HG02943 (cell line): ENCODE measurements around the gene PIGX.

Experiments
- ATAC-seq: cut with Tn5 transposase; IDR thresholded peaks from one replicate; pipeline ENCODE4 v1.9.1; 2021; ENCODE audit warnings: mild to moderate bottlenecking, low read depth, moderate library complexity; ENCODE audit not compliant: unreplicated experiment

The PIGX gene

DNA sequence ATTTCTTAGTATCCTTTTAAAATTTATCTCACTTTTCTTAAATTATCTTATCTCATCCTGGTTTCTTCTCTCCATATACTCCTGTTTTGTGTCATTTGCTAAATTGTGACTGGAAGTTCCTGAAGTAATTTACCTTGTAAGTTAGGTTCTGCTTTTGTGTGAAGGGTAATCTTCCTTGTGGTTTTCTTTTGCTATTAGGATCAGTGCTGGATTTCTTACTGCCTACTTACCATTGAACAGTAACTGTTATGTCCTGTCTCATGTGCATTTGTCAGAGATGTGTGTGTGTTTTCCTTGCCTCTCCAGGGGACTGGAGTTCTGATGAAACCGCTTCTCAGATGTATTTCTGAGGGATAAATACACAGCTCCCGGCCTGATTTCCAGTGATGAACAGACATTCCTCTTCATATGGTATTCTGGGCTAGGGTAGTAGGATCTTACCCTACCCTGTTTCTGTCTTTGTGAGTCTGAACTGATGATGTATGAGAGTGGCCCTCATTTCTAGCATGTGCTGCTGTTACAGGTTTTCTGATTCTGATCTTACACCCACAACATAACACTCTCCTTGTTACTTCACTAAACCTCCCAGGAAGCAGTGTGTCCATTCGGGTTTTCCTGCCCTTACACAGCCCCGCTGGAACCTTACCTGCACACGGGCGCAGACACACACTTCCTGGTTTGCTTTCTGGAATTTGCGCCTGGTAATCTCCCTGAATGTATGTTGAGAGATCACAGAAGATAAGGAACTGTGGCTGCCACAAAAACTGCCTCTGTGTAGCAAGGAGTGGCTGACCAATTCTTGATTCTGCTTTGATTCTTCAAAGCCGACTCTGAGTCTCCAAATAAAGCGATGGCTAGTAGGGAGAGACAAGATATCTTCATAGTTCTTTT lies 42.2 kb downstream of the PIGX start:
- no peak for ATAC-seq

- ATAC-seq: no peak
These were observed 44.6 kb downstream of the PIGX start for GRCh38 chr3:196756732-196757131.

DNA sequence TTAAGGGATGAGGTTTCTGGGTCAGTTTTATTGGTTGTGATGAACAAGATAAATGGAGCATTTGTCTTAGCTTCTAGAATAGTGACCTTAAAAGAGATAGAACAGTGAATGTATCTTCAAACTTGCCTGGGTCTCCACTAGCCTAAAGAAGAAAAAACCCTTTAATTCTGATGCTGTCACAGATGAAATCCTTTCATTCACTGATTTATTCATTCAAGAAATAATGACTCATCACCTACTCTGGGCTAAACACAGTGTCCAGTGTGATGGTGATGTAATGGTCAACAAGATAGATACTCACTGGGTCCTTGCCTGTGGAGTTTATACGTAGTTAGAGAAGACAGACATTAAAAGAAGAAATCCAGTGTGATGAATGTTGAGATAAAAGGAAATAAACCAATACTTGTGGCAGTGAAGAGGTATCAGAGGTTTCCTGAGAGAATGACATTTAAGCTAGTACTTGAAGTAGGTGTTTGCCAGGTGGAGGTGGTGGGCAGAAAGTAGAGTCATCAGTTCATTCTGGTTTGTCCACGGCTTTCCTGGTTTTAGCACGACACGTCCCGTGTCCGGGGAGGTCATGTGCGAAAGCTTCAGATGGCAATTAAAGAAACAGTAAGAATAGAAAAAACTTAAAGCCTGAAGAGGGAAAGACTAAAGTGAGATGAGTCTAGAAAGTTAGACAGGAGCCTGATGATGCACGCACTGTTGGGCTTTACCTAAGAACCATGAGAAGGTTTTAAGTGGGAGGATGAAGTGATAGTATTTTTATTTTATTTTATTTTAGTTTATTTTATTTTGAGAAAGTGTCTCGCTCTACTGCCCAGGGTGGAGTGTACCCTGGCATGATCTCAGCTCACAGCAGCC lies 45.9 kb downstream of the PIGX start:
- no peak for ATAC-seq

DNA sequence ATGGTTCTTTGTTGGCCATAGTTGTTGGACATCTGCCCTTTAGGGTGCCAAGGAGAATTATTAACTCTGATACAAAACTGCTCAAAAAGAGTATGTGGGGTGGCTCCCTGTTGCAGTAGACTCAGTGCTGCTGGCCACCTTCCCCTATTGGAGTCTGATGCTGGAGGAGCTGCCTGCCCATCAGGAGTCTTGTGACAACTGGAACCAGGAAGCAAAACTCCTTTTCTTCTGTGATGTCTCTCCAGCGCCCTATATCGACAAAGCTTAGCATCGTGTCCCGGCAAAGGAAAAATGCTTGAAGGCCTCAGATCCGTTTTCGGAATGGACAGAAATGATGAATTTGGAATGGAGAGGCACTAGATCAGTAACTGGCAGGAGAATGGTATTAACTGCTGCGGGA lies 51.0 kb downstream of the PIGX start:
- no peak for ATAC-seq

DNA sequence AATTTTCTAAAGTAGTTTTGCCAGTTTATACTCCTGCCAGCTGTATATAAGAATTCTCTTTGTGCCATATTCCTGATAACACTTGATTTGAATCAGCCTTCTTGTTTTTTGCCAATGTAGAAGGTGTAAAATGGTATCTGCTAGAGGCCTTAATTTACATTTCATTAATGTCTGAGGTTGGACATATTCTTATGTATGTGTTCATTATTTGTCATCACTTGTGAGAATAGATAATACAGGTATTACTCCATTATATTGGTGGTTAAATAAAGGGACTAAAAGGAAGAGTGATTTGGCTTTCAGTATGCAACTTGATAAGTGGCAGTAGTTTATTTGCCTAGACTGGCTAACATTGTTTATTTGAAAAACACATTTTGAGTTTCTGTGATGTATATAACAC lies 53.3 kb downstream of the PIGX start:
- ATAC-seq: no peak

DNA sequence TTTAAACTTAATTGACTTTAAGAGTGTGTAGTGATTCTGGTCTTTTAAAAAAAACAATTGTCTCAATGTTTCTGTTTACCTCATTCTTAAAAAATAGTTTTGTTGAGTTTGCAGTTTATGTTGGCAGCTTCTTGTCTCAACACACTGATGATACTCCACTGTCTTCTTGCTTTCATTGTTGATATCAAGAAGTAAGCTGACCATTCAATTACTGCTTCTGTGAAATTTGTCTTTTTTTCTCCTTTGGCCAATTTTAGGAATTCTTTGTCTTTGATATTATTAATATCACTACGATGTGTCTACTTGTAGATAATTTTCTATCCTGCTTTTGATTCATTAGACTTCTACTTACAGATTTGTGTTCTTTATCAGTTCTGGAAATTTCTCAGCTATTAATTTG lies 58.9 kb downstream of the PIGX start:
- ATAC-seq: no peak

GRCh38 chr3:196772102-196772501 lies 59.9 kb downstream of the PIGX start:
- no peak for ATAC-seq

DNA sequence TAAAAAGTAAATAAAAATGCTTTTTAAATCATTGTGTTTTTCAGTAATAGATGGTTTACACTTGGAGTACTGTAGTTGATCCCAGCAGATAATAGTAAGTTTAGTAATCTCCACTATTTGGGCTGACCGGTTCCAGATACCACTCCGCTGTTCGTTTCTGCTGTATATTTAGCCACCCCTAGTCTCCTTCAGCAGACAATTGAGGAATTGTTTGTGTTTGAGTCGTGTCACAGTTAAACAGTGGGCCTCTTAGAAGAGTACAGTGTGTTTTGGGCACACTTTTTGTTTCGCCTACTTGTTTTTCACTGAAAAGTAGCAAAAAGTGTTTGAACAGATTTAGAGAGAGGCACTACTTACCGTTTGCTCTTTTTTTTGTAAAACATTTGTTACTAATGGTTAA lies 60.7 kb downstream of the PIGX start:
- no peak for ATAC-seq

GRCh38 chr3:196774191-196774820 lies 62.1 kb downstream of the PIGX start:
- no peak for ATAC-seq

DNA sequence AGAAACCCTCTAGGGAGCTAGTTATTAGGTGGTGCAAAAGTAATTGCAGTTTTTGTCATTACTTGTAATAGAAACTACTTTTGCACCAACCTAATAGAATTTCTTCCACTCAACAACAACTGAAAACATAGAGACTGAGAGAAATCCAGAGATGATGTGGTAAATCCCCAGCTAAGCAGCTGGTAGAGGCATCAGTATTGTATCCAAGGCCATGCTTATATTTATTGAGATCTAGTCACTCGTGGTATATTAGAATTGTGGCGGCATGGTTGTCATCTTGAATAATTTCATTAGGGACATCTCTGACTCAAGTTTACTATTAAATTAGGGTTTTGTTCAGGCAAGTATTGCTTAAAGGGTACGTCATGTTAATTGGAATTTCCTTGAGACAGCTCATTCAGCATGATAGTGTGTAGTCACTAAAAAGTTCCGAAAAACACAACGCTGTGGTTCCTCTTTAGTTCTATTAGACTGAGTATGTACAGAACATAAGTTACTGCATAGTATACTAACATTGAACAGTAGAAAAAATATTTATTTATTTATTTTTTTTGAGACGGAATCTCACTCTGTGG lies 62.8 kb downstream of the PIGX start:
- no peak for ATAC-seq

- no peak for ATAC-seq
These were observed 63.8 kb downstream of the PIGX start for GRCh38 chr3:196775938-196776337.

DNA sequence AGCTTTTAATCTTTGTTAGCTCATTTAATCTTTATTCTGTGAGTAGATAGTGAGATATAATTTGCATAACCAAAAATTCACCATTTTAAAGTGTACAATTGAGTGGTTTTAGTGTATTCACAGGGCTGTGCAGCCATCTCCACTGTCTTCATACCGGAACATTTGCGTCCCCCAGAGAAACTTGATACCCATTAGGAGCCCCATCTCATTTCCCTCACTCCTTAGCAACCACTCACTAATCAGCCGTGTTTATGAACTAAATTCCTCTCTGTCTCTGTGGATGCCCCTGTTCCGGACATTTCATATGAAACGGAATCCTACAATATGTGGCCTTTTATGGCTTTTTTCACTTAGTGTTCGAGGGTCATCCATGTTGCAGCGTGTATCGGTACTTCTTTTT lies 65.7 kb downstream of the PIGX start:
- ATAC-seq: no peak

- ATAC-seq: no peak
These were observed 66.6 kb downstream of the PIGX start for GRCh38 chr3:196778755-196779154.

DNA sequence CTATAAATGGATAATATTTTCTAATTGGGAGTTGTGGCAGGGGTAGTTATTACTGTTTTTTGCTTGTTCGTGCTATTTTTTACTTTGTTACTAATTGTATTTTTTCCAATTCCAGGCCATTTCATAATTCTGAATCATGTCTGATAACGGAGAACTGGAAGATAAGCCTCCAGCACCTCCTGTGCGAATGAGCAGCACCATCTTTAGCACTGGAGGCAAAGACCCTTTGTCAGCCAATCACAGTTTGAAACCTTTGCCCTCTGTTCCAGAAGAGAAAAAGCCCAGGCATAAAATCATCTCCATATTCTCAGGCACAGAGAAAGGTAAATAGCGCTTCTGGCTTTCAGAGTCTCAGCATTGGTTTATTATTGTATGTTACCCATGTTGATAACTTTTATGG lies 70.3 kb downstream of the PIGX start:
- ATAC-seq: no peak
